CD4-positive, alpha-beta memory T cell (primary cell): ENCODE results near the gene CCDC184. TPM values are rescaled to one million over a fixed set of nuclear protein-coding genes. Genes with fewer than 3 reads are reported as not detected.
"Not testable (repeated sequence)": the region's sequence is repeated elsewhere in the genome, so short reads cannot be mapped to it uniquely, and the experiment has no call there.

ENCODE experiments used
- CTCF ChIA-PET: fragments of 350-600 bp; sonication (Branson Sonifier 250); formaldehyde crosslinking; loops from one replicate; lab custom pipeline; 2021; ENCODE audit warnings: inconsistent platforms; ENCODE audit not compliant: partially characterized antibody; lab: Charles Lee
- POLR2A ChIA-PET: fragments of 350-600 bp; sonication (Branson Sonifier 250); formaldehyde crosslinking; loops from one replicate; lab custom pipeline; 2021; ENCODE audit not compliant: partially characterized antibody; lab: Charles Lee
- DNase-seq, 5 donors: peaks; one replicate each; pipeline versions ENCODE4 v3.0.0 to v3.0.0-alpha.2; 2020 to 2022; ENCODE audit warnings: mixed read lengths in 1 of 5
- H3K27ac ChIP-seq: one replicate; pipeline ENCODE4 v1.7.0; 2013; ENCODE audit warnings: low read depth, low read length
- H3K27me3 ChIP-seq: 2 replicates; pipeline ENCODE4 v1.7.0; 2013; ENCODE audit warnings: mild to moderate bottlenecking, low read length, moderate library complexity; ENCODE audit not compliant: insufficient read depth
- H3K36me3 ChIP-seq: 2 replicates; pipeline ENCODE4 v1.7.0; 2013; ENCODE audit warnings: mild to moderate bottlenecking, low read length, moderate library complexity; ENCODE audit not compliant: insufficient read depth
- H3K4me1 ChIP-seq: 2 replicates; pipeline ENCODE4 v1.7.0; 2013; ENCODE audit warnings: mild to moderate bottlenecking, low read length, moderate library complexity; ENCODE audit not compliant: insufficient read depth
- H3K4me3 ChIP-seq, 2 donors: one replicate each; pipeline ENCODE4 v1.7.0; 2013; ENCODE audit warnings: low read length in 2 of 2, mild to moderate bottlenecking in 1 of 2
- H3K9me3 ChIP-seq, 2 donors: one replicate each; pipeline ENCODE4 v1.7.0; 2013; ENCODE audit warnings: low read length in 2 of 2, control low read depth in 1 of 2; ENCODE audit not compliant: control insufficient read depth in 1 of 2
- H3K27ac Mint-ChIP-seq, 7 donors: one replicate each; pipeline ENCODE4 v1.8.0; 2020 to 2021; ENCODE audit warnings: mixed read lengths in 7 of 7, mild to moderate bottlenecking in 6 of 7, inconsistent platforms in 3 of 7, moderate library complexity in 3 of 7
- H3K27me3 Mint-ChIP-seq, 2 donors: one replicate each; pipeline ENCODE4 v1.8.0; 2020 to 2021; ENCODE audit warnings: mixed read lengths in 2 of 2
- H3K36me3 Mint-ChIP-seq, 2 donors: one replicate each; pipeline ENCODE4 v1.8.0; 2020 to 2021; ENCODE audit warnings: mixed read lengths in 2 of 2, inconsistent platforms in 1 of 2, mild to moderate bottlenecking in 1 of 2
- H3K4me1 Mint-ChIP-seq, 4 donors: one replicate each; pipeline ENCODE4 v1.8.0; 2020 to 2021; ENCODE audit warnings: mixed read lengths in 4 of 4, mild to moderate bottlenecking in 1 of 4
- H3K4me3 Mint-ChIP-seq, 8 donors: one replicate each; pipeline ENCODE4 v1.8.0; 2020 to 2021; ENCODE audit warnings: mixed read lengths in 8 of 8, mild to moderate bottlenecking in 7 of 8, moderate library complexity in 6 of 8, inconsistent platforms in 3 of 8
- H3K9me3 Mint-ChIP-seq, 8 donors: one replicate each; pipeline ENCODE4 v1.8.0; 2020 to 2021; ENCODE audit warnings: mixed read lengths in 8 of 8, mild to moderate bottlenecking in 5 of 8, inconsistent platforms in 3 of 8, moderate library complexity in 1 of 8
- intact Hi-C: fragments of 100-400 bp; cut with micrococcal nuclease; formaldehyde crosslinking; loops from one replicate; pipeline ENCODE4 v1.15.1; 2023
- polyA plus RNA-seq, 2 donors: library from polyadenylated mRNA; unstranded; fragments of 300-500 nt; fragmentation: Illumina TruSeq; gene quantifications; one replicate each; pipeline ENCODE4 v1.2.3, GENCODE V29; 2021
- total RNA-seq, 2 experiments: library from RNA; stranded (reverse); gene quantifications; one replicate each; pipeline ENCODE4 v1.2.3, GENCODE V29; 2021

The CCDC184 gene
- total and polyA plus RNA-seq, 4 experiments from 2014 or later = 0.15 to 0.47 (median 0.42) TPM; not detected in 1

- Mint-ChIP-seq H3K36me3 (peaks cover 13 to 32% of the 10 kb centered on the region in 2 donors), H3K4me3 (peak overlapping the region in 7 of 8 donors; percentile 12 to 97 (median 94)), H3K27ac (peak overlapping the region in 4 of 7 donors; percentile 12 to 96 (median 84)), H3K4me1 (peaks cover 18 to 54% (median 33%) of the 10 kb centered on the region in 4 donors)
- H3K9me3 ChIP-seq, DNase-seq, H3K27me3 ChIP-seq, H3K4me3 ChIP-seq, H3K27me3 Mint-ChIP-seq, H3K9me3 Mint-ChIP-seq, H3K27ac ChIP-seq: not testable (repeated sequence)
- intact Hi-C loops = loop anchor here (2.0 kb wide), 2 partner anchors 193 to 449 kb away; partner anchors contain the start of genes RPAP3 and TMEM106C
- CTCF ChIA-PET = interaction anchor here (4.1 to 4.8 kb wide), 2 partner anchors 43 to 50 kb away, joined by 33 to 42 read pairs; partner anchors contain the start of gene SENP1
- POLR2A ChIA-PET = interaction anchor here (2.2 to 5.0 kb wide), 2 partner anchors 51 to 250 kb away, joined by 7 to 90 read pairs; partner anchors contain the start of genes SENP1 and VDR
- Histone ChIP-seq H3K36me3 (peaks cover 21% of the 10 kb centered on the region), H3K4me1 (peaks cover 23% of the 10 kb centered on the region)
Observed at GRCh38 chr12:48155786-48156185, 27.7 kb upstream of the CCDC184 start.

GRCh38 chr12:48156652-48157017 lies 26.8 kb upstream of the CCDC184 start:
- H3K27me3 ChIP-seq = no peaks in the 10 kb centered on the region
- peak overlapping the region; percentile 76 to 84 for H3K4me3 ChIP-seq
- no peaks in the 10 kb centered on the region for H3K9me3 ChIP-seq
- H3K27ac ChIP-seq = peak overlapping the region; percentile 81
- Mint-ChIP-seq H3K27me3 (no peaks in the 10 kb centered on the region), H3K4me3 (peak overlapping the region; percentile 94 to 98 (median 97)), H3K27ac (peak overlapping the region; percentile 96 to 99 (median 99)), H3K9me3 (peaks cover 0 to 2% (median 0%) of the 10 kb centered on the region in 8 donors), H3K4me1 (peaks cover 18 to 54% (median 35%) of the 10 kb centered on the region in 4 donors), H3K36me3 (peaks cover 10 to 27% of the 10 kb centered on the region in 2 donors)
- H3K4me1 ChIP-seq = peaks cover 23% of the 10 kb centered on the region
- peaks cover 13% of the 10 kb centered on the region for H3K36me3 ChIP-seq
- intact Hi-C loops = loop anchor here (1.0 to 2.0 kb wide), 5 partner anchors 27 to 450 kb away; partner anchors contain the start of genes CCDC184, RPAP3, SENP1 and TMEM106C
- CTCF ChIA-PET = interaction anchor here (1.0 to 4.8 kb wide), 13 partner anchors 8 to 413 kb away, joined by 3 to 42 read pairs (median 6); partner anchors contain the start of genes CCDC184, SENP1 and TMEM106C
- POLR2A ChIA-PET = interaction anchor here (0.9 to 5.0 kb wide), 7 partner anchors 15 to 324 kb away, joined by 3 to 90 read pairs (median 14); partner anchors contain the start of genes CCDC184, PFKM, SENP1 and VDR
- DNase-seq = no peak

GRCh38 chr12:48157018-48157888 lies 26.2 kb upstream of the CCDC184 start, which contains the start of gene ASB8:
Gene ASB8 (minus strand): TSS chr12:48157515. CDS start chr12:48153496, 4,019 bp downstream.
- intact Hi-C loops = loop anchor here (1.0 to 2.0 kb wide), 5 partner anchors 26 to 450 kb away; partner anchors contain the start of genes CCDC184, RPAP3, SENP1 and TMEM106C
- Histone ChIP-seq H3K9me3 (no peaks in the 10 kb centered on the region), H3K4me1 (peaks cover 23% of the 10 kb centered on the region), H3K36me3 (peaks cover 13% of the 10 kb centered on the region), H3K27ac (peak within 1 kb of the TSS; percentile 81), H3K27me3 (no peaks in the 10 kb centered on the region), H3K4me3 (peak within 1 kb of the TSS; percentile 76 to 84)
- POLR2A ChIA-PET = interaction anchor here (0.5 to 5.0 kb wide), 18 partner anchors 11 to 1943 kb away, joined by 3 to 90 read pairs (median 5); partner anchors contain the start of genes CCDC184, KANSL2, PFKM and RPAP3
- CTCF ChIA-PET = interaction anchor here (0.8 to 4.8 kb wide), 22 partner anchors 8 to 461 kb away, joined by 3 to 42 read pairs (median 4); partner anchors contain the start of genes CCDC184, PFKM, SENP1 and TMEM106C
- peak; percentile 98 to 99 (median 98) for DNase-seq
- Mint-ChIP-seq H3K27me3 (no peaks in the 10 kb centered on the region), H3K36me3 (peaks cover 10 to 21% of the 10 kb centered on the region in 2 donors), H3K4me3 (peak within 1 kb of the TSS; percentile 94 to 98 (median 97)), H3K4me1 (peaks cover 16 to 49% (median 35%) of the 10 kb centered on the region in 4 donors), H3K9me3 (peaks cover 0 to 2% (median 0%) of the 10 kb centered on the region in 8 donors), H3K27ac (peak within 1 kb of the TSS; percentile 96 to 99 (median 99))

GRCh38 chr12:48157889-48158370 lies 25.5 kb upstream of the CCDC184 start:
- ChIA-PET CTCF (interaction anchor here (0.8 to 4.8 kb wide), 20 partner anchors 7 to 460 kb away, joined by 3 to 42 read pairs (median 5); partner anchors contain the start of genes CCDC184, PFKM, SENP1 and TMEM106C), POLR2A (interaction anchor here (0.5 to 5.0 kb wide), 19 partner anchors 12 to 1943 kb away, joined by 3 to 90 read pairs (median 5); partner anchors contain the start of genes CCDC184, KANSL2, PFKM and RPAP3)
- H3K4me3 Mint-ChIP-seq = peak overlapping the region; percentile 94 to 98 (median 97)
- peak overlapping the region; percentile 81 for H3K27ac ChIP-seq
- no peak for DNase-seq
- H3K9me3 ChIP-seq = no peaks in the 10 kb centered on the region
- H3K36me3 ChIP-seq = peaks cover 7% of the 10 kb centered on the region
- peak overlapping the region; percentile 76 to 84 for H3K4me3 ChIP-seq
- peaks cover 8 to 17% of the 10 kb centered on the region in 2 donors for H3K36me3 Mint-ChIP-seq
- H3K9me3 Mint-ChIP-seq = peaks cover 0 to 2% (median 0%) of the 10 kb centered on the region in 8 donors
- peaks cover 0 to under 1% of the 10 kb centered on the region in 2 donors for H3K27me3 Mint-ChIP-seq
- peak overlapping the region; percentile 96 to 99 (median 99) for H3K27ac Mint-ChIP-seq
- peaks cover 16 to 46% (median 34%) of the 10 kb centered on the region in 4 donors for H3K4me1 Mint-ChIP-seq
- peaks cover 23% of the 10 kb centered on the region for H3K4me1 ChIP-seq
- intact Hi-C loops = loop anchor here (1.0 to 2.0 kb wide), 5 partner anchors 25 to 451 kb away; partner anchors contain the start of genes CCDC184, RPAP3, SENP1 and TMEM106C
- no peaks in the 10 kb centered on the region for H3K27me3 ChIP-seq

- H3K27ac Mint-ChIP-seq = peak overlapping the region in 1 of 7 donors; percentile 43
- no peak overlapping the region for H3K4me3 ChIP-seq
- H3K4me1 Mint-ChIP-seq = peaks cover 9 to 36% (median 25%) of the 10 kb centered on the region in 4 donors
- peaks cover 3 to 6% of the 10 kb centered on the region in 2 donors for H3K36me3 Mint-ChIP-seq
- no peak overlapping the region for H3K4me3 Mint-ChIP-seq
- peaks cover 2 to 4% of the 10 kb centered on the region in 2 donors for H3K27me3 Mint-ChIP-seq
- ChIA-PET POLR2A (interaction anchor here (4.9 to 5.0 kb wide), 2 partner anchors 39 to 55 kb away, joined by 82 to 90 read pairs; partner anchors contain the start of gene SENP1), CTCF (interaction anchor here (1.1 to 4.8 kb wide), 4 partner anchors 23 to 197 kb away, joined by 3 to 33 read pairs (median 12); partner anchors contain the start of genes CCDC184 and TMEM106C)
- H3K9me3 Mint-ChIP-seq = peaks cover 0 to 2% (median 0%) of the 10 kb centered on the region in 8 donors
- H3K4me1 ChIP-seq = peaks cover 17% of the 10 kb centered on the region
- H3K27me3 ChIP-seq = no peaks in the 10 kb centered on the region
- no peak overlapping the region for H3K27ac ChIP-seq
- DNase-seq = no peak
- no peaks in the 10 kb centered on the region for H3K36me3 ChIP-seq
- intact Hi-C loops = no loop called here
- H3K9me3 ChIP-seq = no peaks in the 10 kb centered on the region
Observed at GRCh38 chr12:48160046-48160445, 23.4 kb upstream of the CCDC184 start.

GRCh38 chr12:48160807-48161206 lies 22.6 kb upstream of the CCDC184 start:
- intact Hi-C loops = no loop called here
- Histone ChIP-seq H3K9me3 (no peaks in the 10 kb centered on the region), H3K27me3 (no peaks in the 10 kb centered on the region), H3K36me3 (no peaks in the 10 kb centered on the region), H3K4me1 (peaks cover 17% of the 10 kb centered on the region), H3K27ac (no peak overlapping the region), H3K4me3 (no peak overlapping the region)
- no peak for DNase-seq
- Mint-ChIP-seq H3K9me3 (peaks cover 0 to 2% (median 0%) of the 10 kb centered on the region in 8 donors), H3K27me3 (peaks cover 4 to 6% of the 10 kb centered on the region in 2 donors), H3K36me3 (peaks cover 3 to 6% of the 10 kb centered on the region in 2 donors), H3K27ac (peak overlapping the region in 1 of 7 donors; percentile 5), H3K4me3 (peak overlapping the region in 1 of 8 donors; percentile 30), H3K4me1 (peaks cover 10 to 36% (median 26%) of the 10 kb centered on the region in 4 donors)
- ChIA-PET POLR2A (interaction anchor here (4.9 to 5.0 kb wide), 2 partner anchors 38 to 56 kb away, joined by 82 to 90 read pairs; partner anchors contain the start of gene SENP1), CTCF (interaction anchor here (1.2 kb wide), 1 partner anchor 197 kb away, joined by 4 read pairs; the partner anchor contains the start of gene TMEM106C)
